K562 (cell line): ENCODE results near the gene MTRF1L. TPM values are rescaled to one million over a fixed set of nuclear protein-coding genes. Genes with fewer than 3 reads are reported as not detected.
A peak's percentile ranks its signal among the peaks of the same experiment; 100 is the strongest.

ENCODE experiments used
- EP300 ChIP-seq: IDR thresholded peaks from 2 replicates; pipeline ENCODE4 v1.6.1; 2012; ENCODE audit warnings: low read length, improper control_type of control experiment
- FOXK1 ChIP-seq: sonication (generic); formaldehyde crosslinking; IDR thresholded peaks from 2 replicates; pipeline ENCODE4 v1.8.0; 2022; ENCODE audit warnings: missing genetic modification reagents, mild to moderate bottlenecking, borderline replicate concordance
- KAT2B ChIP-seq: IDR thresholded peaks from one replicate; pipeline ENCODE4 v1.6.1; 2012; ENCODE audit warnings: low read depth, mild to moderate bottlenecking, control low read depth, inconsistent platforms, low read length, moderate library complexity
- L3MBTL2 ChIP-seq: fragments of 450-650 bp; IDR thresholded peaks from 2 replicates; pipeline ENCODE4 v1.6.1; 2016; ENCODE audit warnings: mild to moderate bottlenecking, moderate library complexity
- MECOM ChIP-seq: fragments of 250-450 bp; sonication (Bioruptor Pico); IDR thresholded peaks from 2 replicates; pipeline ENCODE4 v1.8.0; 2022; ENCODE audit warnings: inconsistent platforms
- NKRF ChIP-seq: fragments of 450-650 bp; IDR thresholded peaks from 2 replicates; pipeline ENCODE4 v1.6.1; 2016; ENCODE audit warnings: borderline replicate concordance
- SRSF3 ChIP-seq: fragments of 200-400 bp; formaldehyde crosslinking; IDR thresholded peaks from 2 replicates; pipeline ENCODE4 v1.6.1; 2016; ENCODE audit warnings: mild to moderate bottlenecking, low read length, moderate library complexity; ENCODE audit not compliant: insufficient read depth
- ZC3H8 ChIP-seq: fragments of 450-650 bp; IDR thresholded peaks from 2 replicates; pipeline ENCODE4 v1.6.1; 2017
- ZNF146 ChIP-seq: IDR thresholded peaks from one replicate; pipeline ENCODE4 v1.6.1; 2018; ENCODE audit warnings: missing compliant biosample characterization; ENCODE audit not compliant: unreplicated experiment
- polyA plus RNA-seq, 8 experiments: library from polyadenylated mRNA; depleted of rRNA in 4 of 8; stranded (reverse) in 5 of 8; unstranded in 3 of 8; fragments of >200 nt; fragmentation: Nextera tagmentation in 2 of 8; fragmentation: Illumina TruSeq in 1 of 8; extraction: Ambion mirVana in 2 of 8; extraction: Trizol in 1 of 8; gene quantifications; 2 replicates each; pipeline versions ENCODE4 v1.2.1 to v1.2.3, GENCODE V29; 2011 to 2014; ENCODE audit warnings: inconsistent platforms in 1 of 8, missing spikeins in 1 of 8
- total RNA-seq, 7 experiments: library from RNA; depleted of rRNA in 6 of 7; stranded (reverse); fragments of >200 nt in 6 of 7; fragmentation: Illumina TruSeq in 2 of 7; extraction: Trizol in 2 of 7; gene quantifications; 2 replicates each; pipeline versions ENCODE4 v1.2.1 to v1.2.3, GENCODE V29; 2011 to 2021; ENCODE audit warnings: low replicate concordance in 1 of 7
- TF ChIP-seq, protein P1 (sequence below): fragments of 450-650 bp; IDR thresholded peaks from 2 replicates; pipeline ENCODE4 v1.6.1; 2016; ENCODE audit warnings: missing biosample characterization, missing genetic modification characterization
- TF ChIP-seq, protein P2 (sequence below), 2 experiments: fragments of 450-650 bp; IDR thresholded peaks; 2 replicates each; pipeline ENCODE4 v1.6.1; 2016; ENCODE audit warnings: mild to moderate bottlenecking in 2 of 2, borderline replicate concordance in 1 of 2, low read depth in 1 of 2, moderate library complexity in 1 of 2
- TF ChIP-seq, protein P3 (sequence below): fragments of 450-650 bp; IDR thresholded peaks from 2 replicates; pipeline ENCODE4 v1.7.1; 2018; ENCODE audit warnings: mild to moderate bottlenecking, low read depth; ENCODE audit not compliant: partially characterized antibody

MTRF1L gene
- total and polyA plus RNA-seq, 9 of the 15 experiments (the other 6 are each of a cell fraction or from before 2014, with no cell fraction given) = 10.7 to 34.0 (median 30.2) TPM

DNA sequence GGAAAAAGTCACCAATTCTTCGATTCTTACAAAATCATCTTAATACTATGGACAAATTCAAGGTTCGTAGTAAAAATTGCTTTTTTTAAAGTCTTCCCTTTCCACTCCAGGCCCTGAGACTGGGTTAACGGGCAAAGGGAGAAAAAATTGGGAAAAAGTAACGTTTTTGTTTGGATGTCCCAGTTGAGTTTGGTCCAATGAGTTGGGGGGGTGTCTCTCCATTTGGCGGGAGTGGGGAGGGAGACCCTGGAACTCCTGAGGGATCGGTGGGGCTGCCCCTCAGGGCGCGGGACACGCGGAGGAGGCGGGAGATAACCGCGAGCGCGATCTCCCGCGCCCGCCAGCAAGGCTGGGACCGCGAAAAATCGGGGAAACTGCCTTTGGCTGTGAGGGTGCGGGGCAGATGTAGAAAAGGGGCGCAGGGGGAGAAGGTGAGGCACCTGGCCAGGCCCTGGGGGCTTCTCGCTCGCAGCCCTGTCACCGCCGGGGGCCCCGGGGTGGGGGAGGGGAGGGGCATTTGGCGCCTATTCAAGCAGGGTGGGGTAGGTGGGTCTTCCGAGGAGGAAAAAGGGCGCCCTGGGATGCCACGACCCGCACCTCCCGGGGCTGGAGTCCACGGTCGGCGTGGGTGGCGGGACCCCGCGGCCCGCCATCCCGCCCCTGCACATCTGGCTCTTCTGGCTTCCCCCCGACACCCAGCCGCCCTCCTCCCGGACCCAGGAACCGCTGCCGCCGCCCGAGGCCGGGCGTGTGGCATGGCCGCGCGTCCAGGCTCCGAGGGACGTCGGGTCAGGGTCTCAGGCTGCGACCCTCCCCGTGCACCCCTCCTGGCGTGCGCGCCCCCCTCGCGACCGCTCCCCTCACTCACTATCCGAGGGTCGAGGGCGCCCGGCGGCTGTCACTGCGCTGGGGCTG is 20.3 kb downstream of the MTRF1L start (continued):
- TF ChIP-seq, protein P1, sequence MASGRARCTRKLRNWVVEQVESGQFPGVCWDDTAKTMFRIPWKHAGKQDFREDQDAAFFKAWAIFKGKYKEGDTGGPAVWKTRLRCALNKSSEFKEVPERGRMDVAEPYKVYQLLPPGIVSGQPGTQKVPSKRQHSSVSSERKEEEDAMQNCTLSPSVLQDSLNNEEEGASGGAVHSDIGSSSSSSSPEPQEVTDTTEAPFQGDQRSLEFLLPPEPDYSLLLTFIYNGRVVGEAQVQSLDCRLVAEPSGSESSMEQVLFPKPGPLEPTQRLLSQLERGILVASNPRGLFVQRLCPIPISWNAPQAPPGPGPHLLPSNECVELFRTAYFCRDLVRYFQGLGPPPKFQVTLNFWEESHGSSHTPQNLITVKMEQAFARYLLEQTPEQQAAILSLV = no peak
- TF ChIP-seq FOXK1 (0 out of 2 replicates have a peak, but pooled peaks have one; percentile 42), SRSF3 (0 out of 2 replicates have a peak, but pooled peaks have one; percentile 31), MECOM (CRISPR knock-in tag) (no peak), NKRF (peak; percentile 51; the same call in 1 of the 2 replicates), ZC3H8 (no peak), EP300 (no peak), ZNF146 (CRISPR knock-in tag) (no peak), L3MBTL2 (0 out of 2 replicates have a peak, but pooled peaks have one; percentile 10), KAT2B (no peak)
- TF ChIP-seq, protein P2, sequence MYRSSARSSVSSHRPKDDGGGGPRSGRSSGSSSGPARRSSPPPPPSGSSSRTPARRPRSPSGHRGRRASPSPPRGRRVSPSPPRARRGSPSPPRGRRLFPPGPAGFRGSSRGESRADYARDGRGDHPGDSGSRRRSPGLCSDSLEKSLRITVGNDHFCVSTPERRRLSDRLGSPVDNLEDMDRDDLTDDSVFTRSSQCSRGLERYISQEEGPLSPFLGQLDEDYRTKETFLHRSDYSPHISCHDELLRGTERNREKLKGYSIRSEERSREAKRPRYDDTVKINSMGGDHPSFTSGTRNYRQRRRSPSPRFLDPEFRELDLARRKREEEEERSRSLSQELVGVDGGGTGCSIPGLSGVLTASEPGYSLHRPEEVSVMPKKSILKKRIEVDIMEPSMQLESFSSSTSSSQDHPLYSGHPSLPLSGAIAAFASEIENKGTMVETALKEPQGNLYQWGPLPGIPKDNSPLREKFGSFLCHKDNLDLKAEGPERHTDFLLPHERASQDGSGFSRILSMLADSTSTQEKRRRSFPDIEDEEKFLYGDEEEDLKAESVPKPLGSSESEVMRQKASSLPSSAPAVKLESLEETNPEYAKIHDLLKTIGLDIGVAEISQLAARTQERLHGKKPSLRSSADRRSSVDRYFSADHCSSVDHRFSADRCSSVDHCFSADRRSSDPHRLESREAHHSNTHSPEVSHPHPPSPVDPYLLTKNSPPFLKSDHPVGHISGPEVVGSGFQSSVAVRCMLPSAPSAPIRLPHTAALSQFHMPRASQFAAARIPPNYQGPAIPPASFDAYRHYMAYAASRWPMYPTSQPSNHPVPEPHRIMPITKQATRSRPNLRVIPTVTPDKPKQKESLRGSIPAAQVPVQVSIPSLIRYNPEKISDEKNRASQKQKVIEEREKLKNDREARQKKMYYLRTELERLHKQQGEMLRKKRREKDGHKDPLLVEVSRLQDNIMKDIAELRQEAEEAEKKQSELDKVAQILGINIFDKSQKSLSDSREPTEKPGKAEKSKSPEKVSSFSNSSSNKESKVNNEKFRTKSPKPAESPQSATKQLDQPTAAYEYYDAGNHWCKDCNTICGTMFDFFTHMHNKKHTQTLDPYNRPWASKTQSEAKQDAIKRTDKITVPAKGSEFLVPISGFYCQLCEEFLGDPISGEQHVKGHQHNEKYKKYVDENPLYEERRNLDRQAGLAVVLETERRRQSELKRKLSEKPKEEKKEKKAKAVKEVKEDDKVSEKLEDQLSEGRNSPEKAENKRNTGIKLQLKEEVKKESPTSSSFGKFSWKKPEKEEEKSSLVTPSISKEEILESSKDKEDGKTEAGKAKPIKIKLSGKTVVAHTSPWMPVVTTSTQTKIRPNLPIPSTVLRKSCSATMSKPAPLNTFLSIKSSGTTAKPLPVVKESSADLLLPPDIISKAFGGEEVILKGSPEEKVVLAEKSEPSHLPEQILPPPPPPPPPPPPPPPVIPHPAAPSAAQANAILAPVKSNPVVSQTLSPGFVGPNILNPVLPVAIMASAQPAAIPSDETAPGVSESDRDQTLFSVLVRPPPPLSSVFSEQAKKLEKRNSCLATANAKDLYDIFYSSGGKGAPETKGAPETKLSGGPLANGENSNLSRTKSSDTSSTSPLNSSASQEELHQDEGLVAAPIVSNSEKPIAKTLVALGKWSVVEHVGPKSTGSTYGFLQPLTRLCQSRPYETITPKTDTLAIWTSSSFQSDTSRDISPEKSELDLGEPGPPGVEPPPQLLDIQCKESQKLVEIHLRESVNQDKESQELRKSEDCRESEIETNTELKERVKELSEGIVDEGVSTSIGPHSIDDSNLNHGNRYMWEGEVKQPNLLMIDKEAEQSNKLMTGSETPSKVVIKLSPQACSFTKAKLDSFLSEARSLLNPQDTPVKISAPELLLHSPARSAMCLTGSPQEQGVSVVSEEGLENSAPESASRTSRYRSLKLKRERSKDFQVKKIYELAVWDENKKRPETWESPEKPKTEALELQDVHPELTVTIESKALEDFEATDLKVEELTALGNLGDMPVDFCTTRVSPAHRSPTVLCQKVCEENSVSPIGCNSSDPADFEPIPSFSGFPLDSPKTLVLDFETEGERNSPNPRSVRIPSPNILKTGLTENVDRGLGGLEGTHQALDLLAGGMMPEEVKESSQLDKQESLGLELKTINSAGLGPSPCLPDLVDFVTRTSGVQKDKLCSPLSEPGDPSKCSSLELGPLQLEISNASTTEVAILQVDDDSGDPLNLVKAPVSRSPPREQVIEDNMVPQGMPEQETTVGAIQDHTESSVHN (IDR thresholded peaks at IDR 0.05; ENCODE audit: borderline replicate concordance in 1 of 2, low read depth in 1 of 2) = no peak
- TF ChIP-seq, protein P3, sequence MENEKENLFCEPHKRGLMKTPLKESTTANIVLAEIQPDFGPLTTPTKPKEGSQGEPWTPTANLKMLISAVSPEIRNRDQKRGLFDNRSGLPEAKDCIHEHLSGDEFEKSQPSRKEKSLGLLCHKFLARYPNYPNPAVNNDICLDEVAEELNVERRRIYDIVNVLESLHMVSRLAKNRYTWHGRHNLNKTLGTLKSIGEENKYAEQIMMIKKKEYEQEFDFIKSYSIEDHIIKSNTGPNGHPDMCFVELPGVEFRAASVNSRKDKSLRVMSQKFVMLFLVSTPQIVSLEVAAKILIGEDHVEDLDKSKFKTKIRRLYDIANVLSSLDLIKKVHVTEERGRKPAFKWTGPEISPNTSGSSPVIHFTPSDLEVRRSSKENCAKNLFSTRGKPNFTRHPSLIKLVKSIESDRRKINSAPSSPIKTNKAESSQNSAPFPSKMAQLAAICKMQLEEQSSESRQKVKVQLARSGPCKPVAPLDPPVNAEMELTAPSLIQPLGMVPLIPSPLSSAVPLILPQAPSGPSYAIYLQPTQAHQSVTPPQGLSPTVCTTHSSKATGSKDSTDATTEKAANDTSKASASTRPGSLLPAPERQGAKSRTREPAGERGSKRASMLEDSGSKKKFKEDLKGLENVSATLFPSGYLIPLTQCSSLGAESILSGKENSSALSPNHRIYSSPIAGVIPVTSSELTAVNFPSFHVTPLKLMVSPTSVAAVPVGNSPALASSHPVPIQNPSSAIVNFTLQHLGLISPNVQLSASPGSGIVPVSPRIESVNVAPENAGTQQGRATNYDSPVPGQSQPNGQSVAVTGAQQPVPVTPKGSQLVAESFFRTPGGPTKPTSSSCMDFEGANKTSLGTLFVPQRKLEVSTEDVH = peak; percentile 56
